Liver (tissue), 9 donors: ENCODE results near the gene ZBTB2. TPM values are rescaled to one million over a fixed set of nuclear protein-coding genes. Genes with fewer than 3 reads are reported as not detected.

Source experiments
- DNase-seq: peaks from one replicate; pipeline ENCODE4 v3.0.0-alpha.2; 2017; ENCODE audit warnings: low spot score
- H3K27ac ChIP-seq, 2 donors: one replicate each; pipeline ENCODE4 v1.7.0; 2013; ENCODE audit warnings: inconsistent platforms in 2 of 2, low read length in 2 of 2, control low read depth in 1 of 2, low read depth in 1 of 2, mild to moderate bottlenecking in 1 of 2
- H3K27me3 ChIP-seq, 4 donors: one replicate each; pipeline versions ENCODE4 v1.6.1 to v1.7.0; 2013; ENCODE audit warnings: low read length in 3 of 4, inconsistent platforms in 1 of 4, mild to moderate bottlenecking in 1 of 4, moderate library complexity in 1 of 4; ENCODE audit not compliant: control insufficient read depth in 4 of 4, insufficient read depth in 4 of 4
- H3K36me3 ChIP-seq, 4 donors: one replicate each; pipeline versions ENCODE4 v1.6.1 to v1.7.0; 2013; ENCODE audit warnings: low read length in 3 of 4, mild to moderate bottlenecking in 3 of 4, low read depth in 1 of 4, moderate library complexity in 1 of 4; ENCODE audit not compliant: control insufficient read depth in 4 of 4, insufficient read depth in 3 of 4
- H3K4me1 ChIP-seq, 4 donors: one replicate each; pipeline versions ENCODE4 v1.6.1 to v1.7.0; 2013; ENCODE audit warnings: low read length in 3 of 4, mild to moderate bottlenecking in 3 of 4, moderate library complexity in 1 of 4; ENCODE audit not compliant: control insufficient read depth in 4 of 4, insufficient read depth in 4 of 4
- H3K4me3 ChIP-seq, 3 donors: one replicate each; pipeline versions ENCODE4 v1.6.1 to v1.7.0; 2013; ENCODE audit warnings: low read length in 3 of 3, control low read depth in 1 of 3, low read depth in 1 of 3, mild to moderate bottlenecking in 1 of 3
- H3K9ac ChIP-seq, 2 donors: one replicate each; pipeline ENCODE4 v1.7.0; 2013; ENCODE audit warnings: low read length in 2 of 2, mild to moderate bottlenecking in 2 of 2, moderate library complexity in 2 of 2, control low read depth in 1 of 2, low read depth in 1 of 2
- H3K9me3 ChIP-seq, 4 donors: one replicate each; pipeline versions ENCODE4 v1.6.1 to v1.7.0; 2013; ENCODE audit warnings: low read length in 3 of 4; ENCODE audit not compliant: control insufficient read depth in 4 of 4
- ATF3 ChIP-seq: IDR thresholded peaks from 2 replicates; pipeline ENCODE4 v1.6.1; 2016; ENCODE audit warnings: antibody characterized with exemption
- CTCF ChIP-seq: fragments of 150-350 bp; IDR thresholded peaks from 2 replicates; pipeline ENCODE4 v1.5.1; 2017; ENCODE audit warnings: improper control_type of control experiment, low read depth, low read length; ENCODE audit not compliant: missing input control
- FOXA1 ChIP-seq: IDR thresholded peaks from 2 replicates; pipeline ENCODE4 v1.6.1; 2016; ENCODE audit warnings: antibody characterized with exemption
- FOXA2 ChIP-seq: IDR thresholded peaks from 2 replicates; pipeline ENCODE4 v1.6.1; 2016; ENCODE audit warnings: antibody characterized with exemption
- GABPA ChIP-seq, 2 donors: IDR thresholded peaks in 1 of 2; conservative IDR thresholded peaks in 1 of 2; 2 replicates each; pipeline ENCODE4 v1.6.1; 2016; ENCODE audit warnings: antibody characterized with exemption in 2 of 2, mild to moderate bottlenecking in 1 of 2, moderate library complexity in 1 of 2
- HNF4G ChIP-seq: IDR thresholded peaks from 2 replicates; pipeline ENCODE4 v1.6.1; 2016; ENCODE audit warnings: antibody characterized with exemption
- MAX ChIP-seq: IDR thresholded peaks from 2 replicates; pipeline ENCODE4 v1.6.1; 2016; ENCODE audit warnings: antibody characterized with exemption
- REST ChIP-seq: IDR thresholded peaks from 2 replicates; pipeline ENCODE4 v1.6.1; 2016; ENCODE audit warnings: antibody characterized with exemption, mild to moderate bottlenecking
- RXRA ChIP-seq, 2 donors: IDR thresholded peaks; 2 replicates each; pipeline ENCODE4 v1.6.1; 2017 to 2018; ENCODE audit warnings: antibody characterized with exemption in 2 of 2, mild to moderate bottlenecking in 1 of 2
- SP1 ChIP-seq: IDR thresholded peaks from 2 replicates; pipeline ENCODE4 v1.6.1; 2018; ENCODE audit warnings: antibody characterized with exemption, mild to moderate bottlenecking
- ZBTB33 ChIP-seq: IDR thresholded peaks from 2 replicates; pipeline ENCODE4 v1.6.1; 2016; ENCODE audit warnings: antibody characterized with exemption
- WGBS: extraction: QIAGEN DNeasy Blood & Tissue Kit; methylation state at CpG from one replicate; pipeline ENCODE4 v1.1.7; 2013; 5-methylcytosine and 5-hydroxymethylcytosine counted together
- polyA plus RNA-seq, 2 donors: library from polyadenylated mRNA; stranded (reverse) in 1 of 2; unstranded in 1 of 2; fragments of 200-250 nt in 1 of 2; fragments of >200 nt in 1 of 2; fragmentation: Nextera tagmentation in 1 of 2; extraction: Ambion mirVana in 1 of 2; gene quantifications; one replicate each; pipeline versions ENCODE4 v1.2.1 to v1.2.3, GENCODE V29; 2013 to 2015
- total RNA-seq, 2 donors: library from RNA; depleted of rRNA; stranded (reverse); fragments of >200 nt; gene quantifications; one replicate each; pipeline ENCODE4 v1.2.3, GENCODE V29; 2014
- donor health status: healthy.
- donor health status: healthy.
- donor health status: healthy.
- donor health status: healthy.
- donor health status: healthy.

ZBTB2 gene
- total and polyA plus RNA-seq, 4 donors = 2.5 to 4.2 (median 3.0) TPM

- H3K36me3 ChIP-seq = peaks cover 3 to 23% (median 17%) of the 10 kb centered on the region in 4 donors
- H3K4me1 ChIP-seq = peaks cover 3 to 26% (median 12%) of the 10 kb centered on the region in 4 donors
Measured at GRCh38 chr6:151434369-151434768, 43.0 kb upstream of the ZBTB2 start.

More at GRCh38 chr6:151434369-151434768, 43.0 kb upstream of the ZBTB2 start:
- DNase-seq = no peak
- Histone ChIP-seq H3K4me3 (no peak overlapping the region), H3K27ac (no peak overlapping the region), H3K27me3 (no peaks in the 10 kb centered on the region), H3K9me3 (no peaks in the 10 kb centered on the region), H3K9ac (no peak overlapping the region)
- WGBS = 58% methylated on average over 2 of the region's 2 CpGs
- TF ChIP-seq ZBTB33 (no peak), CTCF (no peak), ATF3 (no peak), MAX (no peak), SP1 (no peak), FOXA1 (no peak), GABPA (IDR thresholded peaks at IDR 0.05 in 1 of 2, conservative IDR thresholded peaks at IDR 0.05 in 1 of 2) (no peak), FOXA2 (no peak), RXRA (IDR thresholded peaks at IDR 0.05) (no peak), HNF4G (no peak), REST (no peak)
